H1 (cell line): Measurements from ENCODE around the gene HSPA5. TPM values are rescaled to one million over a fixed set of nuclear protein-coding genes. Genes with fewer than 3 reads are reported as not detected.

ENCODE experiments used
- CTCF ChIA-PET: fragments of 300-600 bp; sonication (Branson Sonifier 250); formaldehyde crosslinking; loops from one replicate; lab custom pipeline; 2021; ENCODE audit not compliant: partially characterized antibody; lab: Charles Lee
- POLR2A ChIA-PET: fragments of 300-600 bp; sonication (Branson Sonifier 250); formaldehyde crosslinking; loops from one replicate; lab custom pipeline; 2021; ENCODE audit warnings: inconsistent platforms; ENCODE audit not compliant: partially characterized antibody; lab: Charles Lee
- DNase-seq, 2 experiments: peaks; one replicate each; pipeline versions ENCODE4 v3.0.0 to v3.0.0-alpha.2; 2010 to 2022; ENCODE audit warnings: low spot score in 2 of 2, low read depth in 1 of 2, mixed read lengths in 1 of 2
- FAIRE-seq: peaks from 2 replicates; lab custom pipeline; 2011; peaks lifted over from hg19 to GRCh38; lab: Jason Lieb, UNC
- H2AFZ ChIP-seq: 2 replicates; pipeline ENCODE4 v1.8.1; 2012; ENCODE audit warnings: low read length, inconsistent platforms
- H2AK5ac ChIP-seq: 2 replicates; pipeline ENCODE4 v1.6.1; 2013; ENCODE audit warnings: low read depth, low read length
- H2BK120ac ChIP-seq: replicated peaks from 2 replicates; pipeline ENCODE3; 2013; ENCODE audit warnings: low read depth, low read length, inconsistent platforms
- H2BK12ac ChIP-seq: 2 replicates; pipeline ENCODE4 v1.6.1; 2013; ENCODE audit warnings: low read depth, low read length
- H2BK15ac ChIP-seq: 2 replicates; pipeline ENCODE4 v1.6.1; 2013; ENCODE audit warnings: low read length
- H2BK20ac ChIP-seq: 2 replicates; pipeline ENCODE4 v1.6.1; 2013; ENCODE audit warnings: low read length
- H2BK5ac ChIP-seq: 2 replicates; pipeline ENCODE4 v1.6.1; 2013; ENCODE audit warnings: low read depth, low read length
- H3K14ac ChIP-seq: 2 replicates; pipeline ENCODE4 v1.6.1; 2013; ENCODE audit warnings: inconsistent platforms; ENCODE audit not compliant: insufficient read length
- H3K18ac ChIP-seq: 2 replicates; pipeline ENCODE4 v1.6.1; 2013; ENCODE audit warnings: low read length; ENCODE audit errors: extremely low read depth
- H3K23ac ChIP-seq: 2 replicates; pipeline ENCODE4 v1.6.1; 2013; ENCODE audit warnings: inconsistent platforms; ENCODE audit not compliant: insufficient read length
- H3K23me2 ChIP-seq: 2 replicates; pipeline ENCODE4 v1.6.1; 2013; ENCODE audit warnings: low read depth, low read length
- H3K27ac ChIP-seq: 2 replicates; pipeline ENCODE4 v1.6.1; 2011; ENCODE audit warnings: low read depth, low read length, inconsistent platforms
- H3K27me3 ChIP-seq, 4 experiments: replicated peaks in 1 of 4; 1 replicate in 1 of 4; 2 replicates in 3 of 4; pipeline versions ENCODE4 v1.6.1 to v1.8.1; 2011 to 2013; ENCODE audit warnings: low read length in 3 of 4, mild to moderate bottlenecking in 3 of 4, inconsistent platforms in 2 of 4, mixed read lengths in 2 of 4, moderate library complexity in 1 of 4; ENCODE audit not compliant: control insufficient read depth in 3 of 4, insufficient read depth in 3 of 4; ENCODE audit errors: extremely low read depth in 1 of 4
- H3K36me3 ChIP-seq, 4 experiments: 2 replicates each; pipeline versions ENCODE4 v1.6.1 to v1.8.1; 2011 to 2013; ENCODE audit warnings: mild to moderate bottlenecking in 4 of 4, low read length in 3 of 4, moderate library complexity in 2 of 4, control low read depth in 1 of 4, inconsistent platforms in 1 of 4; ENCODE audit not compliant: insufficient read depth in 4 of 4, control insufficient read depth in 2 of 4
- H3K4ac ChIP-seq: replicated peaks from 2 replicates; pipeline ENCODE3; 2013; ENCODE audit warnings: low read length, low read depth, mixed read lengths, inconsistent platforms; ENCODE audit not compliant: insufficient read length
- H3K4me1 ChIP-seq, 4 experiments: replicated peaks in 1 of 4; 1 replicate in 1 of 4; 2 replicates in 3 of 4; pipeline versions ENCODE4 v1.6.1 to v1.8.1; 2011 to 2013; ENCODE audit warnings: low read length in 3 of 4, inconsistent platforms in 2 of 4, mixed read lengths in 1 of 4; ENCODE audit not compliant: insufficient read depth in 4 of 4, control insufficient read depth in 3 of 4
- H3K4me2 ChIP-seq, 2 experiments: 2 replicates each; pipeline versions ENCODE4 v1.6.1 to v1.8.1; 2011 to 2013; ENCODE audit warnings: low read depth in 2 of 2, low read length in 2 of 2, control low read depth in 1 of 2, inconsistent platforms in 1 of 2, mild to moderate bottlenecking in 1 of 2; ENCODE audit not compliant: insufficient read depth in 1 of 2
- H3K4me3 ChIP-seq, 4 experiments: fragments of 200-600, 300-600 bp in 1 of 4; sonication (generic), shearing (Covaris generic), sonication (Bioruptor Twin) in 1 of 4; 2 replicates each; pipeline versions ENCODE4 v1.5.1 to v1.8.1; 2011 to 2016; ENCODE audit warnings: low read length in 4 of 4, low read depth in 3 of 4, control low read depth in 2 of 4, inconsistent platforms in 2 of 4, mild to moderate bottlenecking in 2 of 4, mixed read lengths in 1 of 4, moderate library complexity in 1 of 4; ENCODE audit not compliant: insufficient read depth in 2 of 4; ENCODE audit errors: extremely low read depth in 1 of 4
- H3K56ac ChIP-seq: replicated peaks from 2 replicates; pipeline ENCODE3; 2013; ENCODE audit warnings: low read depth, mild to moderate bottlenecking, mixed read lengths, low read length, inconsistent platforms; ENCODE audit not compliant: insufficient read length
- H3K79me1 ChIP-seq: 2 replicates; pipeline ENCODE4 v1.6.1; 2013; ENCODE audit warnings: low read depth, low read length, control low read depth
- H3K79me2 ChIP-seq, 2 experiments: 2 replicates each; pipeline versions ENCODE4 v1.6.1 to v1.8.1; 2012 to 2013; ENCODE audit warnings: low read length in 2 of 2, mild to moderate bottlenecking in 2 of 2, inconsistent platforms in 1 of 2; ENCODE audit not compliant: insufficient read depth in 2 of 2, control insufficient read depth in 1 of 2
- H3K9ac ChIP-seq, 4 experiments: replicated peaks in 1 of 4; 1 replicate in 1 of 4; 2 replicates in 3 of 4; pipeline versions ENCODE4 v1.6.1 to v1.8.1; 2011 to 2013; ENCODE audit warnings: low read depth in 3 of 4, low read length in 3 of 4, control low read depth in 2 of 4, mild to moderate bottlenecking in 2 of 4, moderate library complexity in 2 of 4, inconsistent platforms in 1 of 4; ENCODE audit errors: extremely low read depth in 1 of 4
- H3K9me3 ChIP-seq, 2 experiments: 2 replicates each; pipeline versions ENCODE4 v1.6.1 to v1.8.1; 2012 to 2013; ENCODE audit warnings: mild to moderate bottlenecking in 2 of 2, moderate library complexity in 2 of 2, control low read depth in 1 of 2, inconsistent platforms in 1 of 2, low read depth in 1 of 2, low read length in 1 of 2, mixed read lengths in 1 of 2; ENCODE audit not compliant: insufficient read depth in 2 of 2
- H4K20me1 ChIP-seq, 2 experiments: replicated peaks in 1 of 2; 2 replicates each; pipeline versions ENCODE3 to v1.8.1; 2011 to 2013; ENCODE audit warnings: inconsistent platforms in 2 of 2, low read length in 2 of 2, mild to moderate bottlenecking in 1 of 2; ENCODE audit not compliant: insufficient read depth in 2 of 2, control insufficient read depth in 1 of 2
- H4K5ac ChIP-seq: 2 replicates; pipeline ENCODE4 v1.6.1; 2013; ENCODE audit warnings: low read length, low read depth, mixed read lengths, inconsistent platforms; ENCODE audit not compliant: insufficient read length
- H4K8ac ChIP-seq: 2 replicates; pipeline ENCODE4 v1.8.0; 2013; ENCODE audit warnings: mild to moderate bottlenecking, moderate library complexity, low read length, inconsistent platforms; ENCODE audit not compliant: insufficient read depth; ENCODE audit errors: extremely low read depth
- H4K91ac ChIP-seq: replicated peaks from 2 replicates; pipeline ENCODE3; 2013; ENCODE audit warnings: low read length, mixed read lengths, inconsistent platforms; ENCODE audit not compliant: insufficient read length
- BRCA1 ChIP-seq: IDR thresholded peaks from 2 replicates; pipeline ENCODE4 v1.6.1; 2012; ENCODE audit warnings: low read depth, low read length, improper control_type of control experiment
- POLR2AphosphoS5 ChIP-seq: IDR thresholded peaks from 2 replicates; pipeline ENCODE4 v1.6.1; 2011; ENCODE audit warnings: low read depth, low read length
- SAP30 ChIP-seq: fragments of 300-600 bp; sonication (generic); IDR thresholded peaks from 2 replicates; pipeline ENCODE4 v1.7.1; 2012; ENCODE audit warnings: low read length, moderate library complexity, mild to moderate bottlenecking, inconsistent platforms; ENCODE audit not compliant: insufficient read depth, insufficient replicate concordance
- SP4 ChIP-seq: IDR thresholded peaks from 2 replicates; pipeline ENCODE4 v1.6.1; 2012; ENCODE audit warnings: low read length, inconsistent platforms
- WGBS, 2 experiments: shearing (Covaris generic) in 1 of 2; methylation state at CpG; one replicate each; pipeline versions ENCODE4 v1.1.6 to v1.1.7; 2013 to 2015; ENCODE audit warnings: low lambda C conversion rate in 2 of 2, mixed read lengths in 2 of 2, inconsistent platforms in 1 of 2, low coverage in 1 of 2, missing lambda C conversion rate in 1 of 2; ENCODE audit not compliant: insufficient replicate concordance in 2 of 2, insufficient coverage in 1 of 2, insufficient read length in 1 of 2; ENCODE audit errors: extremely low coverage in 1 of 2, missing lambda C conversion rate in 1 of 2; 5-methylcytosine and 5-hydroxymethylcytosine counted together
- polyA plus RNA-seq, 7 experiments: library from polyadenylated mRNA; depleted of rRNA in 3 of 7; stranded (reverse) in 5 of 7; unstranded in 2 of 7; fragments of >200 nt in 5 of 7; fragments of 200-250 nt in 2 of 7; gene quantifications; 1 replicate in 5 of 7; 2 replicates in 1 of 7; 4 replicates in 1 of 7; pipeline versions ENCODE4 v1.2.1 to v1.2.3, GENCODE V29; 2011 to 2013; ENCODE audit warnings: missing spikeins in 2 of 7, mixed read lengths in 2 of 7
- total RNA-seq: library from RNA; stranded (reverse); fragmentation: NEBNext Ultra II Directional; extraction: Animal tissue kit (Norgen Biotek cat#: 25700); gene quantifications from 2 replicates; pipeline ENCODE4 v1.2.1, GENCODE V29; 2021

Gene HSPA5
- total and polyA plus RNA-seq, 2 of the 8 experiments (the other 6 are each of a cell fraction or from before 2014, with no cell fraction given), result 91.3 to 352 TPM

DNA sequence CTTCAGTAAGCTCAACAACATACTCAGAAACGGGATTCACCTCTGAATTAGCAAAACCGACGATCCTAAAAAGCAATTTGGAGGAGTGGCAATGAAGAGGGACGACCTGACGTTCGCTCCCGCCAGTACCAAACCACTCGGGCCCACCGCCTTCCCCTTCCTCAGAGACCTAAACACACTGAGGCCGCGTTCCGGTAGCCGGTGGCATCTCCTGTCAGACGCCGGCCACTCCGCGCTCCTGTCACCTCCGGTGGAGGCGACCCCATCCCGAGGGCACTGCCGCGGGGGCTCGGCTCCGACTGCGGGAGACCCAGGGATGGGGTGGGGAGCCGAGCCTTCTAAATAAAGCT is 52.2 kb downstream of the HSPA5 start:
- peak overlapping the region; percentile 66; the same call in 1 of the 2 replicates for H2BK5ac ChIP-seq
- H3K4me2 ChIP-seq, result peak overlapping the region; percentile 71 to 88
- H4K91ac ChIP-seq, result no peak overlapping the region
- no peak overlapping the region for H2AK5ac ChIP-seq
- peak overlapping the region; percentile 66 to 87 (median 79) for H3K9ac ChIP-seq
- H2BK15ac ChIP-seq, result no peak overlapping the region
- H3K4me3 ChIP-seq, result peak overlapping the region; percentile 95 to 99 (median 96)
- H4K8ac ChIP-seq, result peak overlapping the region; percentile 96; the same call in 1 of the 2 replicates
- no peak for FAIRE-seq
- CTCF ChIA-PET, result interaction anchor here (0.5 kb wide), 1 partner anchor 66 kb away, joined by 3 read pairs; no protein-coding TSS in a partner anchor
- H4K5ac ChIP-seq, result no peak overlapping the region
- no peaks in the 10 kb centered on the region for H3K79me1 ChIP-seq
- peaks cover 4% of the 10 kb centered on the region; the same call in 1 of the 2 replicates for H3K23me2 ChIP-seq
- no peak overlapping the region for H2BK12ac ChIP-seq
- H3K18ac ChIP-seq, result no peak overlapping the region
- TF ChIP-seq SP4 (no peak), POLR2AphosphoS5 (no peak), BRCA1 (no peak), SAP30 (peak; percentile 47)
- TF ChIP-seq, all 59 proteins: peak for 1
- Histone ChIP-seq H2BK120ac (no peak overlapping the region), H3K27ac (peak overlapping the region; percentile 73; the same call in 1 of the 2 replicates), H3K36me3 (no peaks in the 10 kb centered on the region), H2AFZ (no peak overlapping the region), H3K4ac (no peak overlapping the region), H3K79me2 (peaks cover 17 to 54% of the 10 kb centered on the region in 2 experiments), H3K56ac (no peak overlapping the region), H3K9me3 (no peaks in the 10 kb centered on the region), H3K23ac (no peak overlapping the region), H3K14ac (no peak overlapping the region), H4K20me1 (peaks cover 2 to 3% of the 10 kb centered on the region in 2 experiments), H3K27me3 (no peaks in the 10 kb centered on the region), H2BK20ac (no peak overlapping the region), H3K4me1 (peaks cover 0 to 3% (median 1%) of the 10 kb centered on the region in 4 experiments; a peak in 1 of 7 replicates)
- POLR2A ChIA-PET, result interaction anchor here (0.6 kb wide), 1 partner anchor 115 kb away, joined by 3 read pairs; no protein-coding TSS in a partner anchor
- DNase-seq, result no peak
- 3% methylated on average over 20 of the region's 26 CpGs; no CpG with 5 or more reads in 1 of the 2 experiments for WGBS, 2 experiments
